NCI-H1417 treated with DMSO at 0.1 percent for 48 hours (cell line): Measurements from ENCODE around the gene SLC29A1.
A peak's percentile ranks its signal among the peaks of the same experiment; 100 is the strongest.

ENCODE experiments used
- DNase-seq: peaks from one replicate; lab custom pipeline; 2025; lab: John Stamatoyannopoulos, UW

SLC29A1 gene

GRCh38 chr6:44237021-44237812 lies 13.8 kb downstream of the SLC29A1 start:
- DNase-seq: no peak

GRCh38 chr6:44237813-44238433 lies 14.5 kb downstream of the SLC29A1 start:
- DNase-seq: no peak

- DNase-seq: no peak
These were observed 15.4 kb downstream of the SLC29A1 start for GRCh38 chr6:44238687-44239350.

GRCh38 chr6:44243345-44243744 lies 19.9 kb downstream of the SLC29A1 start:
- no peak for DNase-seq

- DNase-seq: no peak
These were observed 22.1 kb downstream of the SLC29A1 start for GRCh38 chr6:44245391-44245911.

- peak; percentile 42 for DNase-seq
These were observed 22.7 kb downstream of the SLC29A1 start for GRCh38 chr6:44245912-44246662.

GRCh38 chr6:44246663-44247337 lies 23.4 kb downstream of the SLC29A1 start, which contains the start of gene HSP90AB1:
HSP90AB1 (plus strand) TSS chr6:44247101; CDS start chr6:44248630, 1,529 bp downstream.
- peak; percentile 78 for DNase-seq

GRCh38 chr6:44247338-44248302 lies 24.2 kb downstream of the SLC29A1 start:
- no peak for DNase-seq

GRCh38 chr6:44248579-44248978 lies 25.2 kb downstream of the SLC29A1 start:
- DNase-seq: no peak

- DNase-seq: no peak
These were observed 25.8 kb downstream of the SLC29A1 start for GRCh38 chr6:44249082-44249748.

GRCh38 chr6:44250067-44250717 lies 26.8 kb downstream of the SLC29A1 start:
- no peak for DNase-seq

GRCh38 chr6:44250718-44251123 lies 27.3 kb downstream of the SLC29A1 start:
- no peak for DNase-seq

- DNase-seq: no peak
These were observed 28.5 kb downstream of the SLC29A1 start for GRCh38 chr6:44251576-44252524.

GRCh38 chr6:44253307-44254101 lies 30.1 kb downstream of the SLC29A1 start:
- DNase-seq: no peak

- DNase-seq: no peak
These were observed 31.1 kb downstream of the SLC29A1 start for GRCh38 chr6:44254191-44255104.
